NCI-H1694 (cell line): Measurements from ENCODE around the gene TRAPPC1.

Experiments used
- DNase-seq: peaks from one replicate; lab custom pipeline; 2025; lab: John Stamatoyannopoulos, UW

TRAPPC1 gene

GRCh38 chr17:7940743-7941142, 9.0 kb upstream of the TRAPPC1 start:
- DNase-seq = no peak

DNA sequence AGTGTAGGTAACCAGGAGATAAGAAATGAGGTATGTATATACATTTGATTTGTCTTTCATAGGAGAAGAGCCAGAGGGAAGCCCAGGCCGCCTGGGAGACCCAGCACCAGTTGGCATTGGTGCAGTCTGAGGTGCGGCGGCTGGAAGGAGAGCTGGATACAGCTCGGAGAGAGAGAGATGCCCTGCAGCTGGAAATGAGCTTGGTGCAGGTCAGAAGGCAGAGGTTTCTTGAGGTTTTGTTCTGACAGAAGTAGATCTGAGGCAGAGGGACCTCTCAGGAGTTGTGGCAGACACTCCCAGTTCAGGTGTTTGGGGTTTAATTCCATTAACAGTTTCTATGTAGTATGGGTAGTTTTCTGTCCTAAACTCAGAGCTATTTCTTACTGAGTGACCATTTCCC, 8.3 kb upstream of the TRAPPC1 start:
- no peak for DNase-seq

GRCh38 chr17:7935859-7936258, 4.1 kb upstream of the TRAPPC1 start:
- no peak for DNase-seq

GRCh38 chr17:7932949-7933348, 1.2 kb upstream of the TRAPPC1 start:
- DNase-seq = no peak

- DNase-seq = no peak
Measured at GRCh38 chr17:7932483-7932891, 741 bp upstream of the TRAPPC1 start.

GRCh38 chr17:7930841-7931631, 710 bp downstream of the TRAPPC1 start:
- no peak for DNase-seq

GRCh38 chr17:7929158-7930023, 2.4 kb downstream of the TRAPPC1 start, which contains the start of gene KCNAB3:
Gene KCNAB3, minus strand, starts transcription at chr17:7929856. Its CDS starts 421 bp downstream, at chr17:7929435.
- DNase-seq = no peak

DNA sequence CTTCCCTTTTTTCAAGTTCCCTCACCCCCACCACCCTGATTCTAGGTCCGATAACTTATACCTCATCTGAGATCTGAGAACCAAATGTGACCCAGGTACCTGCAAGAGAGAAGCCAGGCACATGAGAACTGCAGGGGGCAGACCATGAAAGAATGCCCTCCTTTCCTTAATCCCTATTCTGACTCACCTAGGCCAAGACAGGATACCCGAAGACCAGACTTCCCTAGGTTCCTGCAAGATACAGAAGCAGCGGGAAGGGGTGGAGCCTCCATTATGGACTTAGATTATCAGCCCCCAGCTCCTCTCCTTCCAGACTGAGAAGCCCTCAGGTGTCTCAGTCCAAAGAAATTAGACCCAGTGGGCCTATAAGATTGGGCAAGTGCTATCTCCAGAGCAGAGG, 4.2 kb downstream of the TRAPPC1 start:
- DNase-seq = no peak

GRCh38 chr17:7922845-7923628, 8.7 kb downstream of the TRAPPC1 start:
- no peak for DNase-seq

- no peak for DNase-seq
Measured at GRCh38 chr17:7922269-7922844, 9.4 kb downstream of the TRAPPC1 start.

DNA sequence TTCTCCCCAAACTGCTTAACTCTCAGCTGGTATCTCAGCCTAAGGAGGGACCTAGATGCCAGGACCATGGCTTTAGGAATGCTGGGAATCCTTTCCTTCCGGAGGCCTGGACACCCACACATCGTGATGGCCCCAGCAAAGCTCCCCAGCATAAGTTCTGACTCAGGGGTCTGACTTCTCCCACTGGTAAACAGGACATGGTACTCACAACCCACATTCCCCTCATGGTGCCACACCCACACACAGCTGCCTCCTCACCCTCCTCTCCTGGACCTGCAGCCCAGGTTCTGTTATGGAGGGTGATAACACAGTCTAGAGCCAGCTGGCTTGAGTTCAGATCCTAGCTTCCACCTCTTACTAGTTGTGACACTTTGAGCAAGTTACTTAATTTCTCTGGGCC, 14.9 kb downstream of the TRAPPC1 start:
- no peak for DNase-seq

DNA sequence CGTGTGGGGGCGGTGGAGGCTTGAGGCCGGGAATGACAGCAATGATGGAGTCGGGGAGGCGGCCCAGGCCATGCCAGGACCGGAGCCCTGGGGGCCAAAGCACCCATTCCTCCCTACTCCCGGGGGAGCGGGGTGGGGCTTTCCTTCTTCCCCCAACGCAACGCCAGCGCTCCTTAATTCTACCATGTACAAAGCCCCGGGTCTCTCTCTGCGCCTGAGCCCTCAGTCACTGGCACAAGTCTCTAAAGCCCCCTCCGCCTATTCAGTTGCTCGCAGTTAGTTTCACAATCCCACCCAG, 15.4 kb downstream of the TRAPPC1 start:
- DNase-seq = no peak

- peak; percentile 90 for DNase-seq
Measured at GRCh38 chr17:7915611-7916384, 15.9 kb downstream of the TRAPPC1 start, which contains the start of gene RNF227. Gene RNF227, minus strand, starts transcription at chr17:7916289. Its CDS starts 94 bp downstream, at chr17:7916195.

GRCh38 chr17:7915179-7915610, 16.6 kb downstream of the TRAPPC1 start:
- no peak for DNase-seq

- peak; percentile 58 for DNase-seq
Measured at GRCh38 chr17:7912927-7913524, 18.7 kb downstream of the TRAPPC1 start.

- no peak for DNase-seq
Measured at GRCh38 chr17:7911116-7911515, 20.6 kb downstream of the TRAPPC1 start.

- DNase-seq = no peak
Measured at GRCh38 chr17:7910711-7911110, 21.0 kb downstream of the TRAPPC1 start.

DNA sequence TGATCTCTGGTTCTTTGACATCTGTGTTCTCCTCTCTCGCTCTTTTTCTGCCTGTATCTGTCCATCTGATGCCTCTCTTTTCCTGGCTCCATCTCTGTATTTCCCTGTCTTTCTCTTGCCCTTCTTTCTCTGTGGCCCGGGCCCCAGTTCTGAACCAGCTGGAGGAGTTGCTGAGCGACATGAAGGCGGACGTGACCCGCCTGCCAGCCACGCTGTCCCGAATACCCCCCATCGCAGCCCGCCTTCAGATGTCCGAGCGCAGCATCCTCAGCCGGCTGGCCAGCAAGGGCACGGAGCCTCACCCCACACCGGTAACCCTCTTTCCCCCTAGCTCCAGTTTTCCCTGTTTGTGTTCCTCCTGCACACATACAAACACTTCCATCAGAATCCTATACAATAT, 21.5 kb downstream of the TRAPPC1 start:
- DNase-seq = no peak

DNA sequence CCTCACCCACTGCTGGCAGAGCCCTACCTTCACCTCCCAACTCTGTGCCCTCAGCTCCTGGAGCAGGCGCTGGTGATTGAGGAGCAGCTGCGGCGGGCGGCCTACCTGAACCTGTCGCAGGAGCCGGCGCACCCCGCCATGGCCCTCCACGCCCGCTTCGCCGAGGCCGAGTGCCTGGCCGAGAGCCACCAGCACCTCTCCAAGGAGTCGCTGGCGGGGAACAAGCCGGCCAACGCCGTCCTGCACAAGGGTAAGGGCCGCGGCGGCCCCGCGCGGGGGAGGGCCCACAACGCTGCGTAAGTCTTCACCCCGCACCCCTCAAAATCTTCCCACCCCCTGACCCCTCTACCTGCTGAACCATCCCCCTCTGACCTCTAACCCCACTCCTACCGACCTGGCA, 22.7 kb downstream of the TRAPPC1 start:
- DNase-seq = no peak
